HG02973 (cell line): ENCODE results near the gene RAI1.

Experiments used
- ATAC-seq: cut with Tn5 transposase; IDR thresholded peaks from one replicate; pipeline ENCODE4 v1.9.1; 2021; ENCODE audit warnings: moderate library complexity; ENCODE audit not compliant: unreplicated experiment

Gene RAI1

GRCh38 chr17:17729620-17730249 is 48.5 kb downstream of the RAI1 start:
- ATAC-seq, result peak; percentile 51

- no peak for ATAC-seq
Observed at GRCh38 chr17:17730250-17730935, 49.1 kb downstream of the RAI1 start.

GRCh38 chr17:17732444-17732843 is 51.2 kb downstream of the RAI1 start:
- no peak for ATAC-seq

GRCh38 chr17:17732892-17733670 is 51.8 kb downstream of the RAI1 start:
- ATAC-seq, result no peak

GRCh38 chr17:17736205-17737183 is 55.2 kb downstream of the RAI1 start:
- ATAC-seq, result no peak

GRCh38 chr17:17737961-17738894 is 57.0 kb downstream of the RAI1 start:
- no peak for ATAC-seq

- ATAC-seq, result no peak
Observed at GRCh38 chr17:17738901-17739300, 57.6 kb downstream of the RAI1 start.

- ATAC-seq, result no peak
Observed at GRCh38 chr17:17739388-17740066, 58.3 kb downstream of the RAI1 start.

- ATAC-seq, result no peak
Observed at GRCh38 chr17:17740615-17741348, 59.5 kb downstream of the RAI1 start.

GRCh38 chr17:17741349-17742023 is 60.2 kb downstream of the RAI1 start:
- no peak for ATAC-seq

GRCh38 chr17:17742133-17742621 is 60.9 kb downstream of the RAI1 start:
- no peak for ATAC-seq

- ATAC-seq, result no peak
Observed at GRCh38 chr17:17742688-17743390, 61.6 kb downstream of the RAI1 start.

- no peak for ATAC-seq
Observed at GRCh38 chr17:17743391-17744112, 62.3 kb downstream of the RAI1 start.

- no peak for ATAC-seq
Observed at GRCh38 chr17:17744116-17744515, 62.9 kb downstream of the RAI1 start.

GRCh38 chr17:17745476-17746455 is 64.5 kb downstream of the RAI1 start:
- ATAC-seq, result no peak
